Retinal pigment epithelial cell (primary cell): ENCODE data around the gene ZMAT5.

Source experiments
- DNase-seq: peaks from one replicate; pipeline ENCODE4 v3.0.0-alpha.2; 2010; ENCODE audit warnings: low read depth
- H3K4me3 ChIP-seq: 2 replicates; pipeline ENCODE4 v1.5.1; 2011; ENCODE audit warnings: mild to moderate bottlenecking, low read length, control low read depth, moderate library complexity
- TF ChIP-seq, protein P1 (sequence below): conservative IDR thresholded peaks from 2 replicates; pipeline ENCODE4 v1.5.1; 2011; ENCODE audit warnings: low read depth, low read length, control low read depth, inconsistent platforms

The ZMAT5 gene

DNA sequence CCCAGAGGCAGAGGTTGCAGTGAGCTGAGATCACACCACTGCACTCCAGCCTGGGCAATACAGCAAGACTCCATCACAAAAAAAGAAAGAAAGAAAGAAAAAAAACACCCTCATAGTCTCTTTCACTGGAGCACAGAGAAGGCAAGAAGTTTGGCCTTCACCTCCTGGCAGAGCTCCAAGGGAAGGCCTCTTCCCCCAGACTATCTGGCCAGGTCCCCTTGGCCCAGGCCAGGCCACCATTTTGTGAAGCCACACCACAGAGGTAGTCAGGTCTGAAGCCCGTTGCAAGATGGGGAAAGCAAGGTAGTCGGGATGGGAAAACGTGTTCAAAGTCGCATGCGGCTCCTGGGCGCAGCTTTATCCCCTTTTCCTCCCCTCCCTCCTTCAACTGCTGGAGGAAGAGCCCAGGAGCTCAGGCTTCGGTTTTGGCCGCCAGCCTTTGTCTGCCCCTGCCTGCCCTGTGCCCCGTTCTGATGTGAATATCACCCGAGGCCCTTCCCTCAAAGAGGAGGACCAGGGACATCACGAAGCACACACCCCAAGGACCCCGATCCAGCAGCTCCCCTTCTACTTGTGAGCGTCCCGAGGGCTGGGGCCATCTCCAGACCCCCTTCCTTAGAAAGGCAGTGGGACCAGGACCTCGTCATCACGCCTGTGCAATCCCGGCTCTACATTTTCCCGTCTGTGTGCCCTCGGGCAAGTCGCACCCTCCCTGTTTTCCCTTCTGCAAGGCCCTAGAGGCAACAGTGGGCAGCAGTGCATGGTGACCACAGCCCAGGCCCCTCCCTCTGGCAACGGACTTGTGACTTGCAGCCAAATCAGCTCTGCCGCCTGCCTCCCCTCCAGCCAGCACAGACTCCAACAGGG, 29.3 kb downstream of the ZMAT5 start:
- TF ChIP-seq, protein P1, sequence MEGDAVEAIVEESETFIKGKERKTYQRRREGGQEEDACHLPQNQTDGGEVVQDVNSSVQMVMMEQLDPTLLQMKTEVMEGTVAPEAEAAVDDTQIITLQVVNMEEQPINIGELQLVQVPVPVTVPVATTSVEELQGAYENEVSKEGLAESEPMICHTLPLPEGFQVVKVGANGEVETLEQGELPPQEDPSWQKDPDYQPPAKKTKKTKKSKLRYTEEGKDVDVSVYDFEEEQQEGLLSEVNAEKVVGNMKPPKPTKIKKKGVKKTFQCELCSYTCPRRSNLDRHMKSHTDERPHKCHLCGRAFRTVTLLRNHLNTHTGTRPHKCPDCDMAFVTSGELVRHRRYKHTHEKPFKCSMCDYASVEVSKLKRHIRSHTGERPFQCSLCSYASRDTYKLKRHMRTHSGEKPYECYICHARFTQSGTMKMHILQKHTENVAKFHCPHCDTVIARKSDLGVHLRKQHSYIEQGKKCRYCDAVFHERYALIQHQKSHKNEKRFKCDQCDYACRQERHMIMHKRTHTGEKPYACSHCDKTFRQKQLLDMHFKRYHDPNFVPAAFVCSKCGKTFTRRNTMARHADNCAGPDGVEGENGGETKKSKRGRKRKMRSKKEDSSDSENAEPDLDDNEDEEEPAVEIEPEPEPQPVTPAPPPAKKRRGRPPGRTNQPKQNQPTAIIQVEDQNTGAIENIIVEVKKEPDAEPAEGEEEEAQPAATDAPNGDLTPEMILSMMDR, result no peak
- no peak for DNase-seq

DNA sequence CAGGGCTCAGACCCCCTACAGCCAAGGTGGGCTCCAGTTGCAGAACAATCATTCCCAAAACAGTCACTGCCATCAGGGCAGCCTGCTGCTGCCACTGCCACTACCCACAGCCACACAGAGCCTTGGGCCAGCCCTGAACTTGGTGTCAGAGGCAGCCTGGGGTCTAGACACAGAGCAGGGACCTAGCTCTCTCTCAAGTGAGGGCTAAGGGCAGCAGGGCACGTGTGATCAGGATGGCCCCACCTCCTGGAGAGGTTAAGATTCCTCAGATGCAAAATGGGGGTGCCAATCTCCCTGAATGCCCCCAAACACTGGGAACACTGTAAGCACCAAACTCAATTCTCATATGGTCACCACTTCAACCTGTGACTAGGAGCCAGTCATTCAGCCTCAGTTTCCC, 31.4 kb downstream of the ZMAT5 start:
- TF ChIP-seq, protein P1, result no peak
- DNase-seq, result no peak
- no peak overlapping the region for H3K4me3 ChIP-seq

More for the DNA sequence above, 29.3 kb downstream of the ZMAT5 start:
- H3K4me3 ChIP-seq, result no peak overlapping the region

DNA sequence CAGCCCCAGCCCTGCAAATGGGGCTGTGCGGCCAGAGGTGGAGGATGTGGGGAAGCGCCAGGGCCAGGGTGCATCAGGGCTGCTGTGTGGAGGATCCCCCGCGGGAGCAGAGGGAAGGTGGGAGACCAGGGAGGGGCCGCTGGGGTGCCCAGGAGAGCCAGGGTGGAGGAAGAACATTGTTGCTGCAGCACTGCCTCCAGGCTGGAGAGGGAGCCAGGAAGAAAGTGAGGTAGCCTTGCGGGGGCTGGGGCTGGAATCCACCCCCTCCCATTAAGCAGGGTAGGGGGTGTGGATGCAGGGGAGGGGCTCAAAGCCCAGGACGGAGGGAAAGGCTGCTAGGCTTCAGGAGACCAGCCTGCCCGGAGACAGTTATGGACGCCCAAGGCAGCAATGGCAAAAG, 32.0 kb downstream of the ZMAT5 start:
- TF ChIP-seq, protein P1, result no peak
- H3K4me3 ChIP-seq, result no peak overlapping the region

DNA sequence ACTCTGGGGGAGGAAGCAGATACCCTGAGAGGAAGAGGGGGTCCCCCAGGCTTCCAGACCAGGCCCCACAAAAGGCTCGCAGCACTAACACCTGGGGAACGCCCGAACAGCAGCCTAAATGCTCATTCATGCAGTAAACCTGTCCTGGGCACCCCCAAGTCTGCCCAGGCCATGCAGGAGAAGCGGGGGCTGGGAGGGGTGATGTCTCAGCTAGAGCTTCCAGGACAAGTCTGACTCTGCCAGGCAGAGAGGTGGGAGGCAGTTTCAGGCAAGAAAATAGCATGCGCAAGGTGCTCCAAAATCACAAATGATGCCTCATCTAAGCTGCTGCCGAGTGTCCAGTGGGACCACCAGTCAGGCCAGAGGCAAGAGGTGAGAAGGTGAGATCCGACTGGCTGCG, 32.4 kb downstream of the ZMAT5 start:
- TF ChIP-seq, protein P1, result no peak
- H3K4me3 ChIP-seq, result no peak overlapping the region
- DNase-seq, result no peak

More for the DNA sequence above, 32.0 kb downstream of the ZMAT5 start:
- DNase-seq, result no peak

DNA sequence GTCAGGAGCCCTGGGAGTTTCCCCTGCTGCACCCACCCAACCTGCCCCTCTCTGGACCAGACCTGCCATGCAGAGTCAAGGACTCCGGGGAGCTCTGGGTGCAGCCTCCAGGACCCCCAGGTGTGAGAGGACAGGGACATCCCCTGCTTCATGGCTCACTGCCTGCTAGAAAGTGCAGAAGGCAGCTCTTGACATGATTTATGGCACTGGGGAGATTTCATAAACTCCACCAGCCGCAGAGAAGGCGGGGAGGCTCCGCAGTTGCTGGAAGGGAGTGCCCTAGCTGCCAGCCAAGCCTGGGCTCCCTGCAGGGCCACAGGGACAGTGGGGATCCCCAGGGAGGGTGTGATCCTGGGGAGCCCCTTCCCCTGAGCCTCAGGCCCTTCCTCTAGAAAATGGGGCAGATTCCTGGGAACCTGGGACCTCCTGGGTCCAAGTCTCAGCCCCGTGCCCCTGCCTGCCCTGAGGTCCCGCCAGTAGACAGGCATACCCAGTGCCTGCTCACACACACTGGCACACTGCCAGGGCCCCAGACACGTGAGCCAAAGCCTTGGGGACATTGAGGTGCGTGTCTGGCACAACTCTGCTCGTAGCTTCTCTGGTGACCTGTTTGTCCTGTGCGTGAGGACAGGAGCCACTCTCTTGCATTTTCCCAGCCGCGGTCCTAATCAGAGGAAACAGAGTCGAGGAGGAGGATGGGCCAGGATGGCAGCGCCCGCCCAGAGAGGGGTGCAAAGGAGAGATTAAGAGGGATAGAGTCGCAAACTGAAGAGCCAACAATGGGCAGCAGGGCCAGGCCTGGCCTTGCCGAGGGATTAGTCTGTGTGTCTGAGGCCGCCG, 33.2 kb downstream of the ZMAT5 start:
- no peak for DNase-seq
- TF ChIP-seq, protein P1, result no peak
- no peak overlapping the region for H3K4me3 ChIP-seq

DNA sequence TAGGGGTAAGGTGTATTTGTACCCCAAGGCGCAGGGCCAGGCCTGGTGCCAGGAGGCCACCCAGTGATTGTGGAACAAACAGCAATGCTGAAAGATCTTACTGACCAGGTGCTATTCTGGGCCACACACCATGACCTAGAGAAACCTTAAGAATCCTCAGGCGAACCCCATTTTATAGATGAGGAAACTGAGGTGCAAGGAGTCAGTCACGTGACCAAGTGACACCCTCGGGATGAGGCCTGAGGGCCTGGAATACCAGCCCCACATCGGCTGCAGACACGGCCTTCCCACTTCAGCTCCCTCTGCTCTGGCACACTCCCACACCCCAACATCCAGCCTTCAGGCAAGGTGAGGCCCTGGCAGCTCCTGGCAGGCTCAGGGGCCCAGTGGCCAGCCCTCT, 33.9 kb downstream of the ZMAT5 start:
- no peak for DNase-seq
- H3K4me3 ChIP-seq, result no peak overlapping the region
- TF ChIP-seq, protein P1, result no peak
